Esophagus muscularis mucosa (tissue), 3 donors: ENCODE results near the gene FAM193A.

Experiments
- POLR2A ChIP-seq: fragments of 450-650 bp; IDR thresholded peaks from one replicate; pipeline ENCODE4 v1.6.1; 2017; ENCODE audit warnings: antibody characterized with exemption, moderate library complexity, mild to moderate bottlenecking, low read depth
- TF ChIP-seq, protein P1 (sequence below), 3 experiments: fragments of 200-600 bp in 2 of 3; fragments of 450-650 bp in 1 of 3; sonication (generic) in 2 of 3; IDR thresholded peaks; one replicate each; pipeline ENCODE4 v1.5.1; 2017 to 2019; ENCODE audit warnings: antibody characterized with exemption in 3 of 3, mild to moderate bottlenecking in 2 of 3, moderate library complexity in 1 of 3

DNA sequence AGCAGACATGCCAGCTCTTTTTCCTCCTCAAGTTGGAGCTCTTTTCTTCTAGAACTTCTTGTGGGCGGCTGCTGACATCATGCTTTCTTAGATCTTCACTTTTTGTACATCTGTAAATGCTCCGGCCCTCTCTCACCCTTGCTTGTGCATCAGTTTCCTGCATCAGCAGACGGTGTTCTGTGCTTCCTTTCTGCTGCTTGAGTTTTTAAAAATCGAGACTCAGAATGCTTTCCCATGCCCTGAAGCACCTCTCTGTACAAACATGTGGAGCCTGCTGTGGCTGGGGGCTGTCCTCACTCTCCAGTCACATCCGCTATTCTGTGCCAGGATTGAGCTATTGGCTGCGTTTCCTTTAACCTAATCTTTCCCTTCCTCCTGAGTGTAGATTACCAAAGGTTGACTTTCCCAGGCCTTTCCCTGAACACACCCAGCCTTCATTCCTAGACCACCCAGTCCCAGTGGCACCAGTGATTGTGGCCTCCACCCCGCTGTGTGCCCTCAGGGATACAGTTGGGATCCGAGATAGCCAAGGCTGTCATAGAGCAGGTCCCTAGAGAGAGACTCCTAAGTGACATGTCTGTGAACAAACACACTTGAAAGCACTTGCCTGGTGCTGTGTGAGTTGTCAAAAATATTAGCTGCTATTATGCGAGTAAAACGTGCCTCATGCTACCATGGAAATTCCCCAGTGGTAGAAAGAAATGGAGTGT, 177.8 kb downstream of the FAM193A start:
- no peak for TF ChIP-seq POLR2A
- TF ChIP-seq, protein P1, sequence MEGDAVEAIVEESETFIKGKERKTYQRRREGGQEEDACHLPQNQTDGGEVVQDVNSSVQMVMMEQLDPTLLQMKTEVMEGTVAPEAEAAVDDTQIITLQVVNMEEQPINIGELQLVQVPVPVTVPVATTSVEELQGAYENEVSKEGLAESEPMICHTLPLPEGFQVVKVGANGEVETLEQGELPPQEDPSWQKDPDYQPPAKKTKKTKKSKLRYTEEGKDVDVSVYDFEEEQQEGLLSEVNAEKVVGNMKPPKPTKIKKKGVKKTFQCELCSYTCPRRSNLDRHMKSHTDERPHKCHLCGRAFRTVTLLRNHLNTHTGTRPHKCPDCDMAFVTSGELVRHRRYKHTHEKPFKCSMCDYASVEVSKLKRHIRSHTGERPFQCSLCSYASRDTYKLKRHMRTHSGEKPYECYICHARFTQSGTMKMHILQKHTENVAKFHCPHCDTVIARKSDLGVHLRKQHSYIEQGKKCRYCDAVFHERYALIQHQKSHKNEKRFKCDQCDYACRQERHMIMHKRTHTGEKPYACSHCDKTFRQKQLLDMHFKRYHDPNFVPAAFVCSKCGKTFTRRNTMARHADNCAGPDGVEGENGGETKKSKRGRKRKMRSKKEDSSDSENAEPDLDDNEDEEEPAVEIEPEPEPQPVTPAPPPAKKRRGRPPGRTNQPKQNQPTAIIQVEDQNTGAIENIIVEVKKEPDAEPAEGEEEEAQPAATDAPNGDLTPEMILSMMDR (IDR thresholded peaks at IDR 0.05) = no peak
